Natural killer cell treated with Interleukin-12 subunit alpha and Interleukin-12 subunit beta and Interleukin-15 and Interleukin-18, amount 100 ng/mL, for 72 hours (primary cell): ENCODE results near the gene KRTAP5-11. TPM values are rescaled to one million over a fixed set of nuclear protein-coding genes. Genes with fewer than 3 reads are reported as not detected.
"Not testable (repeated sequence)": the region's sequence is repeated elsewhere in the genome, so short reads cannot be mapped to it uniquely, and the experiment has no call there.

Source experiments
- ATAC-seq, 2 donors: fragments of 150-1000 bp; cut with Tn5 transposase in 1 of 2; sonication (Bioruptor Pico), chemical (Tn5 transposase) in 1 of 2; 2 replicates each; pipeline ENCODE4 v1.10.0; 2021
- DNase-seq: peaks from one replicate; pipeline ENCODE4 v3.0.0; 2022; ENCODE audit warnings: low spot score
- H3K27ac Mint-ChIP-seq, 2 donors: 1 replicate in 1 of 2; 2 replicates in 1 of 2; pipeline ENCODE4 v1.8.0; 2022; ENCODE audit warnings: mixed read lengths in 2 of 2, mild to moderate bottlenecking in 1 of 2, moderate library complexity in 1 of 2
- H3K27me3 Mint-ChIP-seq, 2 donors: 1 replicate in 1 of 2; 2 replicates in 1 of 2; pipeline ENCODE4 v1.8.0; 2022; ENCODE audit warnings: mixed read lengths in 2 of 2
- H3K36me3 Mint-ChIP-seq: one replicate; pipeline ENCODE4 v1.8.0; 2022; ENCODE audit warnings: mixed read lengths
- H3K4me1 Mint-ChIP-seq, 2 donors: 1 replicate in 1 of 2; 2 replicates in 1 of 2; pipeline ENCODE4 v1.8.0; 2022; ENCODE audit warnings: low read depth in 2 of 2, mixed read lengths in 2 of 2, mild to moderate bottlenecking in 1 of 2
- H3K4me3 Mint-ChIP-seq: one replicate; pipeline ENCODE4 v1.8.0; 2022; ENCODE audit warnings: mixed read lengths
- H3K9me3 Mint-ChIP-seq: 2 replicates; pipeline ENCODE4 v1.8.0; 2022; ENCODE audit warnings: mixed read lengths
- total RNA-seq, 2 donors: library from RNA; stranded (reverse); gene quantifications; one replicate each; pipeline ENCODE4 v1.2.3, GENCODE V29; 2022

The KRTAP5-11 gene
- total RNA-seq, 2 donors from 2014 or later, result not detected

DNA sequence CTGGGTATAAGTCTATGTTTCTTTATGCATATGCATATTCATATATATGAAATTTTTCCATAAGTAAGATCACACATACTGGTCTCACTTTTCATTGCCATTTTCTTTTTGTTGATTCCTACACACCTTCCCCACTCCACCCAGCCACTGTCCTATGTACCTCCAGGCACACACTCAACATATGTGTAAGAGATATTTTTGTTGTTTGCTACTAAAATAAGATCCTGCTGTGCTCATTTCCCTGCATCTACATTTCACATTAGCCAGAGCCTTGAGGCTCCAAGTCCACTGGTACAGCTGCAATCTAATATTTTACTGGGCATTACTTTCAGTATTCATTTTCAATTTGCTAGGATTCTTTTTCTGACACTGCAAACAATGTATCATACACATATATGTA, 25.4 kb downstream of the KRTAP5-11 start:
- peaks cover 13 to 26% of the 10 kb centered on the region in 2 donors for H3K27me3 Mint-ChIP-seq
- ATAC-seq (no peak), DNase-seq (no peak)
- H3K4me1 Mint-ChIP-seq, result no peaks in the 10 kb centered on the region
- no peaks in the 10 kb centered on the region for H3K9me3 Mint-ChIP-seq
- no peak overlapping the region for H3K4me3 Mint-ChIP-seq
- no peak overlapping the region for H3K27ac Mint-ChIP-seq
- H3K36me3 Mint-ChIP-seq, result no peaks in the 10 kb centered on the region

DNA sequence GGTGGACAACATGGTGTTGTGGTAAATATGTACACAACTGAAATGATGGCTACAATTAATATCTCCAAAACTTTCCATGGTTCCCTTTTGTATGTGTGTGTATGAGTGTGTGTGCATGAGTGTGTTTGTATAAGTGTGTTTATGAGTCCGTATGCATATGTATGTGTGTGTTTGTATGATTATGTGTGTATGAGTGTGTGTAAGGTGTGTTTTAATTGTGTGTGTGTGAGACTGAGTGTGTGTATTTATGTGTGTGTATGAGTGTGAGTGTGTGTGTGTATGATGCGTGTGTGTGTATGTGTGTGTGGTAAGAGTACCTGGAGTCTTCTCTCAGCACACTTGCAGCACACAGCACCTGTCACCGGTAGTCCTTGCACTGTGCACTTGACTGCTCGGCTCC, 26.7 kb downstream of the KRTAP5-11 start:
- Mint-ChIP-seq H3K36me3 (no peaks in the 10 kb centered on the region), H3K4me1 (no peaks in the 10 kb centered on the region), H3K27me3 (peaks cover 7 to 22% of the 10 kb centered on the region in 2 donors), H3K9me3 (no peaks in the 10 kb centered on the region), H3K27ac (no peak overlapping the region), H3K4me3 (no peak overlapping the region)
- ATAC-seq, result no peak
- DNase-seq, result no peak

DNA sequence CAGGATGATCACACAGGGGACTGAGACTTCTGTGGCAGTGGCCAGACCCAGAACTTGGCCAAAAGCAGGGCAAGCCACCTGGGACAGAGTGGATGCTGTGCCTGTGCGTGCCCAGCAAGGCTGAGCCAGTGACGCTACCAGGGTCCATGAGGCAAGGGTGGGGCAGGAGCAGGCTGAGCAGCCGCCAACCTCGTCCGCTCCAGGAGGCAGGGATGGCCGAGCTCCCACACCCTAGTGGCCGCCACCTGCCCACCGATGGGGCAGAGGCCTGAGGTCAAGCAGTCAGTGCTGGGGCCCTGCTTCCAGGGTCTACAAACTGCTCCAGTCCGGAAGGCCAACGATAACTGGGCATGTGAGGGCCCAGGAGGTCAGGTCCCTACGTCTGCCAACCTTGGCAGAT, 27.2 kb downstream of the KRTAP5-11 start:
- H3K4me1 Mint-ChIP-seq, result no peaks in the 10 kb centered on the region
- no peak overlapping the region for H3K27ac Mint-ChIP-seq
- no peak overlapping the region for H3K4me3 Mint-ChIP-seq
- peaks cover 5 to 22% of the 10 kb centered on the region in 2 donors for H3K27me3 Mint-ChIP-seq
- ATAC-seq (peak in 1 of 2 donors; percentile 6), DNase-seq (no peak)
- H3K36me3 Mint-ChIP-seq, result no peaks in the 10 kb centered on the region
- no peaks in the 10 kb centered on the region for H3K9me3 Mint-ChIP-seq

DNA sequence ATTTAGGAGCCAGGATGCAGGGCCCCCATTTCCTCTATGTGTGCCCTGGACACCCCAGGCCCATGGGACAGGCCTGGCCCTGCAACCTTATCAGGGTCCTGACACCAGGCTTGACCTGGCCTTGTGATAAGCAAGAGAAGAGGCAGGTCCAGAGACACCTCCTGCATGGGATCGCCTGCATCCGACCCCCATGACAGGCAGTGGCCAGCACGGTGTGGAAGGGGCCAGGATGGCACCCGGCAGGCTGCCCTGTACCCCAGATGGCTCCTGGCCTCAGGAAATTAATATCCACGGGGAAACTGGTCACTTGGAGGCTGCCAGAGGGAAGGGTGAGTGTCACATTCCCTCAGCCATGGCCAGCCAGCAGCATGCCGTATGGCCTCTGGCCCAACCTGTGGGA, 27.7 kb downstream of the KRTAP5-11 start:
- H3K27me3 Mint-ChIP-seq, result peaks cover 10 to 26% of the 10 kb centered on the region in 2 donors
- H3K27ac Mint-ChIP-seq, result no peak overlapping the region
- no peaks in the 10 kb centered on the region for H3K4me1 Mint-ChIP-seq
- no peaks in the 10 kb centered on the region for H3K9me3 Mint-ChIP-seq
- no peak overlapping the region for H3K4me3 Mint-ChIP-seq
- DNase-seq (no peak), ATAC-seq (peak; percentile 13 to 36)
- H3K36me3 Mint-ChIP-seq, result no peaks in the 10 kb centered on the region

DNA sequence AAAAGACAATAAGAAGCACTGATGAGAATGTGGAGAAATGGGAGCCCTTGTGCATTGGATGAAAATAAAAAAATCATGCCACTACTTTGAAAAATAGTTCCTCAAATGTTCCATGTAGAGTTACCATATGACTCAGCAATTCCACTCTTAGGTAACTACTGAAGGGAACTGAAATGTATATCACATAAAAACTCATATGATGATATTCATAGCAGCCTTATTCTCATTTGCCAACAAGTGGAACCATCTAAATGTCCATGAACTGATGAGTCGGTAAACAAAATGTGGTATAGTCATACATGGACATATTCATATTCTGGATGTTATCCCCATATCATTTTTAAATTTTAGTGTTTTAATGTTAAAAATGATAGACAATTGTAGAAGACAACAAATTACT, 31.0 kb downstream of the KRTAP5-11 start:
- Mint-ChIP-seq H3K36me3 (no peaks in the 10 kb centered on the region), H3K27me3 (peaks cover 20 to 42% of the 10 kb centered on the region in 2 donors), H3K9me3 (no peaks in the 10 kb centered on the region), H3K4me1 (no peaks in the 10 kb centered on the region), H3K4me3 (no peak overlapping the region), H3K27ac (no peak overlapping the region)
- ATAC-seq (no peak), DNase-seq (no peak)

DNA sequence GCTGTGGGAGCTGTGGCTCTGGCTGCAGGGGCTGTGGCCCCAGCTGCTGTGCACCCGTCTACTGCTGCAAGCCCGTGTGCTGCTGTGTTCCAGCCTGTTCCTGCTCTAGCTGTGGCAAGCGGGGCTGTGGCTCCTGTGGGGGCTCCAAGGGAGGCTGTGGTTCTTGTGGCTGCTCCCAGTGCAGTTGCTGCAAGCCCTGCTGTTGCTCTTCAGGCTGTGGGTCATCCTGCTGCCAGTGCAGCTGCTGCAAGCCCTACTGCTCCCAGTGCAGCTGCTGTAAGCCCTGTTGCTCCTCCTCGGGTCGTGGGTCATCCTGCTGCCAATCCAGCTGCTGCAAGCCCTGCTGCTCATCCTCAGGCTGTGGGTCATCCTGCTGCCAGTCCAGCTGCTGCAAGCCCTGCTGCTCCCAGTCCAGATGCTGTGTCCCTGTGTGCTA, 33.9 kb downstream of the KRTAP5-11 start:
- H3K27me3 Mint-ChIP-seq, result peaks cover 25 to 39% of the 10 kb centered on the region in 2 donors
- ATAC-seq (no peak), DNase-seq (no peak)
- H3K4me1 Mint-ChIP-seq, result peaks cover 2 to 4% of the 10 kb centered on the region in 2 donors
- H3K27ac Mint-ChIP-seq, result no peak overlapping the region
- no peak overlapping the region for H3K4me3 Mint-ChIP-seq
- H3K36me3 Mint-ChIP-seq, result no peaks in the 10 kb centered on the region
- H3K9me3 Mint-ChIP-seq, result no peaks in the 10 kb centered on the region

DNA sequence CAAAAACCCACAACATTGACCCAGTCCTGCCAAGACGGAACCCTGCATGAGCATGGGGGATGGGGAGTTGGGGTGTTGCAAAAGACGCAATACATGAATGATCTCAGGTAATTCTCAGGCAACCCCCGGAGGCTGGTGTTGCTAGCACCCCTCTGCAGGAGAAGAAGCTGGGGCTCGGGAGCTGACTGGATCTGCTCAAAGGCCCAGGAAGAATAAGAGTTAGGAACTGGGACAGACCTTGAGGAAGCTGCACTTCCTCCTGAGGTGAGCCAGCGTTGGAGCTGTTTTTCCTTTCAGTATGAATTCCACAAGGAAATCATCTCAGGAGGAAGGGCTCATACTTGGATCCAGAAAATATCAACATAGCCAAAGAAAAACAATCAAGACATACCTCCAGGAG, 34.6 kb downstream of the KRTAP5-11 start, which contains the start of gene KRTAP5-9:
KRTAP5-9 (plus strand) TSS at position 301 of the 400 bp plus-strand sequence. CDS start 238 bp downstream, outside the sequence.
- no peaks in the 10 kb centered on the region for H3K9me3 Mint-ChIP-seq
- ATAC-seq, result no peak
- peaks cover 8 to 9% of the 10 kb centered on the region in 2 donors for H3K4me1 Mint-ChIP-seq
- H3K4me3 Mint-ChIP-seq, result no peak within 1 kb of the TSS
- no peak for DNase-seq
- no peak within 1 kb of the TSS for H3K27ac Mint-ChIP-seq
- peaks cover 25 to 39% of the 10 kb centered on the region in 2 donors for H3K27me3 Mint-ChIP-seq
- H3K36me3 Mint-ChIP-seq, result no peaks in the 10 kb centered on the region

DNA sequence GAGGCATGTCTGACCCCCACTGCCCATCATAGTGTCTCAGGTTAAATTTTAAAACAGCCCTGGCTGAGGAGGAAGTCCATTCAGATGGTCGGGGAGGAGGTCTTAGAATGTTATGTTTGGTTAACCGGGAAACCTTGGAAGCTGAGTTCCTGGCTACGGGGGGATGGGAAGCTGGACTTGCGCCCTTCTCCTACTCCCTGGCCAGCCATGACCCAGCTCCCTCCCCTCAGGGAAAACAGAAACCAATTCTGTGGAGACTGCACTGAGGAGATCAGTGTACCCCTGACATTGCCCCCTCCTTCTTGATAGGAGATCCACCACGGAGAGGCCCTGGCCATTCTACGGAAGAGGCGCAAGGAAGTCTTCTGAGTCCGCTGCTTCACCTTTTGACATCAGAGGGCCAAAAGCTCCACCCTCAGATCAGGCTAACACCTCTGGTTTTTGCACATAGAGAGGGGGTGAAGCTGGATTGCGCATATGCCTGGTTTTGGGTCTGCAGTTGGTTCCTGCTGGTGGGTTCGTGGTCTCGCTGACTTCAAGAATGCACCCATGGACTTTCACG, 37.2 kb downstream of the KRTAP5-11 start:
- Mint-ChIP-seq H3K27ac (no peak overlapping the region), H3K9me3 (no peaks in the 10 kb centered on the region), H3K27me3 (peaks cover 27 to 35% of the 10 kb centered on the region in 2 donors), H3K36me3 (no peaks in the 10 kb centered on the region), H3K4me1 (peaks cover 9 to 12% of the 10 kb centered on the region in 2 donors), H3K4me3 (no peak overlapping the region)
- DNase-seq (no peak), ATAC-seq (no peak)

DNA sequence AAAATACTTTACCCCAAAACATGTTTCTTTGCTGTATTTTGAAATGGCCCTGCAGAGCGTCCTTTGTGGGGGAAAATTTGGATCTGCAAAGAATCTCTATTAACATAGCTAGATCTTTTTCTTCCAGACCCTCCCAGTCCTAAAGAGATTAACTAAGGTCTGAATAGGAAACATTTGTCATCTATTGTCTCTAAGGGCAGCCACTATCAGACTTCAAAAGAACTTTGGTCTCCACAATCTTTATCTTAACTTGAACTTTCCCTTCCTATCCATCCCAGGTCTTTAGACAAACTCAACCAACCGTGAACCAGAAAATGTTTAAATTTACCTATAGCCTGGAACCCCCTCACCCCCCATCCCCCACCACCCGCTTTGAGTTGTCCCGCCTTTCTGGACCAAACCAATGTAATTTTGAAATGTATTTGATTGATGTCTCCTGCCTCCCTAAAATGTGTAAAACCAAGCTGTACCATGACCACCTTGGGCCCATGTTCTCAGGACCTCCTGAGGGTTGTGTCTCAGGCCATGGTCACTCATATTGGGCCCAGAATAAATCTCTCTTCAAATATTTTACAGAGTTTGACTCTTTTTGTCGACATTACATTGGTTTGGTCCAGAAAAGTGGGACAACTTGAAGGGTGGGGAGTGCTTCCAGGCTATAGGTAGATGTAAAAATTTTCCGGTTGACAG, 38.0 kb downstream of the KRTAP5-11 start:
- H3K36me3 Mint-ChIP-seq, result no peaks in the 10 kb centered on the region
- ATAC-seq (no peak), DNase-seq (no peak)
- no peak overlapping the region for H3K27ac Mint-ChIP-seq
- peaks cover 9 to 12% of the 10 kb centered on the region in 2 donors for H3K4me1 Mint-ChIP-seq
- no peak overlapping the region for H3K4me3 Mint-ChIP-seq
- peaks cover 22 to 28% of the 10 kb centered on the region in 2 donors for H3K27me3 Mint-ChIP-seq
- H3K9me3 Mint-ChIP-seq, result no peaks in the 10 kb centered on the region

DNA sequence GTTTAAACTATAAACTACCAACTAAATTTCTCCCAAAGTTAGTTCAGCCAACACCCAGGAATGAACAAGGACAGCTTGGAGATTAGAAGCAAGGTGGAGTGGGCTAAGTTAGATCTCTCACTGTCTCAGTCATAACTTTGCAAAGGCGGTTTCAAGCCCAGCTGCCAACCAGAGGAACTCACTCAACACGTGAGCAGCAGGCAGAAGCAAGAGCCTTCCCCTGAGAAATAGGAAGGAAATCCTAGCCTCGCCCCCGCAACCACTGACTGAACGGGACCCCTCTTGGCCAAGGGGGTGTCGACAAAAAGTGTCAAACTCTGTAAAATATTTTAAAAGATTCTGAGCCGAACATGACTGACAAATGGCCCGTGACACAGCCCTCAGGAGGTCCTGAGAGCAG, 38.8 kb downstream of the KRTAP5-11 start:
- DNase-seq, result no peak
- Mint-ChIP-seq H3K27ac (no peak overlapping the region), H3K4me1 (peaks cover 9 to 12% of the 10 kb centered on the region in 2 donors), H3K9me3 (no peaks in the 10 kb centered on the region), H3K36me3 (no peaks in the 10 kb centered on the region), H3K4me3 (no peak overlapping the region), H3K27me3 (peaks cover 19 to 22% of the 10 kb centered on the region in 2 donors)
- no peak for ATAC-seq

DNA sequence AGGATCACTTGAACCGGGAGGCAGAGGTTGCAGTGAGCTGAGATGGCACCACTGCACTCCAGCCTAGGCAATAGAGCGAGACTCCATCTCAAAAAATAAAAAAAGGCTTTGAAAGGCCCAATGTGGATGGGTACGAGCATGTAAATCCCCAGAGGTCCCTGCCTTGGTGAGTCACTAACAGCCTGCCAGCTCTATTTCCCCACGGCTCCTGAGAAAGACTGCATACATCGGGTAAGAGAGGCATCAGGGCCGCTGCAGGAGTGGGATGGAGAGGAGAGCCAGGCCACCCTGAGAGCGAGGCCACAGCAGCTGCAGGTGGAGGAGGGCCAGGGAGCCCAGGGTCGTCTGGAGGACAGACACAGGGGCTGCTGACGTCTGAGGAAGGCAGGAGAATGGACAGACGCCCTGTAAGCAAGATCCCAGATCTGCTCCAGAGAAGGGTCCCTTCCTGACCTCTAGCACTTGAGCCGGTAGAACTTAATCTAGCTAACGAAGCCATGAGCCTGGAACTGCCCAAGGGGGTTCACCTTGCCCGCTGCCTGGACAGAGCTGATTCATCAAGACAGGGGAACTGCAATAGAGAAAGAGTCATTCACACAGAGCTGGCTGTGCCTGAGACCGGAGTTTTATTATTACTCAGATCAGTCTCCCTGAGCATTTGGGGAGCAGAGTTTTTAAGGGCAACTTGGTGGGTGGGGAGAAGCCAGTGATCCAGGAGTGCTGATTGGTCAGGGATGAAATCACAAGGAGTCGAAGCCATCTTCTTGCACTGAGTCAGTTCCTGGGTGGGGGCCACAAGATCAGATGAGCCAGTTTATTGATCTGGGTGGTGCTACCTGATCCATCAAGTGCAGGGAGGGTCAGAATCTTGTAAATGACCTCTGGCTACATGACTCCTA, 39.5 kb downstream of the KRTAP5-11 start:
- H3K27me3 Mint-ChIP-seq, result peaks cover 18 to 20% of the 10 kb centered on the region in 2 donors
- no peak overlapping the region for H3K4me3 Mint-ChIP-seq
- no peaks in the 10 kb centered on the region for H3K9me3 Mint-ChIP-seq
- H3K27ac Mint-ChIP-seq, result no peak overlapping the region
- ATAC-seq, result no peak
- peaks cover 9 to 12% of the 10 kb centered on the region in 2 donors for H3K4me1 Mint-ChIP-seq
- no peak for DNase-seq
- no peaks in the 10 kb centered on the region for H3K36me3 Mint-ChIP-seq

DNA sequence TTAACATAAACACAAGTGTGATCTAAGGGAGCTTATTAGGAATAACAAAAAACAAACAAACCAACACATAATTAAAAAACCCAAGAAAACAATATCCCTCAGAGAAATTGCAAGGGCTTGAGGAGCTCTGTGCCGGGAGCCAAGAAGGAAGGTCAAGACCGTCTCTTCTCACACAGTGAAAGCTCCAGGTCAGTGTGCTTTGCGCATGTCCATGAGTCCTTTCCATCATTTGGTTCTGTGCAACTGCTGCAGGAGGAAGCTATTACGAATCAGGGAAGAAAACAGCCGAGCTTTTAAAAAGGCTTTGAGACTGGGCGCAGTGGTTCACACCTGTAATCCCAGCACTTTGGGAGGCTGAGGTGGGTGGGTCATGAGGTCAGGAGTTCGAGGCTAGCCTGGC, 40.3 kb downstream of the KRTAP5-11 start:
- Mint-ChIP-seq H3K27ac (no peak overlapping the region), H3K4me1 (peaks cover 9 to 12% of the 10 kb centered on the region in 2 donors), H3K9me3 (no peaks in the 10 kb centered on the region), H3K27me3 (peaks cover 12 to 14% of the 10 kb centered on the region in 2 donors), H3K4me3 (no peak overlapping the region), H3K36me3 (no peaks in the 10 kb centered on the region)
- no peak for ATAC-seq
- DNase-seq, result no peak

DNA sequence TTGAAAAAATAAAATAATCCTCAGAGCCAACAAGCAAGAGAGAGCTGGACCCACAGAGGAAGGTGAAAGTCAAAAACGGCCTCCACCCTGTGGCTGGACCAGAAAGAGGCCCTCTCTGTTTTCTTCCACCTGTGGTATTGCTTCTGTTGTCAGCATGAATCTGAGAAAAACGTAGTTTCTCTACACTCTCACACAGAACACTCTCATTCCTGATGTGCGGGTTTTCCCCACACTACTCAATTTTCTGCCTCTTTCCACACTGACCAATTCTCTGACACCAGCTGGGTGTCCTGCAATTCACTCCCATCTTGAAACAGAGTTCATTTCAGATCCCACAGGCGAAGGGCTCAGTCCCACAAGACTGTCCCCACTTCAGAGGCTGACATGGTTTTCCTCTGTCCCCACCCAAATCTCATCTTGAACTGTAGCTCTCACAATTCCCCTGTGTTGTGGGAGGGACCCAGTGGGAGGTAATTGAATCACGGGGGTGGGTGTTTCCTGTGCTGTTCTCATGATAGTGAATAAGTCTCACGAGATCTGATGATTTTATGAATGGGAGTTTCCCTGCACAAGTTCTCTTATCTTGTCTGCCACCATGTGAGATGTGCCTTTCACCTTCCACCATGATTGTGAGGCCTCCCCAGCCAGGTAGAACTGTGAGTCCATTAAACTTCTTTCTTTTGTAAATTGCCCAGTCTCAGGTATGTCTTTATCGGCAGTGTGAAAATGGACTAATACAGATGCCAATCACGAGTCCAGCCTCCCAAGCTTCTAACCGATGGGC, 42.0 kb downstream of the KRTAP5-11 start:
- H3K4me3 Mint-ChIP-seq, DNase-seq, H3K27ac Mint-ChIP-seq, ATAC-seq, H3K9me3 Mint-ChIP-seq, H3K36me3 Mint-ChIP-seq: not testable (repeated sequence)
- Mint-ChIP-seq H3K27me3 (peaks cover 15 to 16% of the 10 kb centered on the region in 2 donors), H3K4me1 (peaks cover 9 to 12% of the 10 kb centered on the region in 2 donors)
